ENCODE measurements around the gene EYS.
"Not testable (repeated sequence)": the region's sequence is repeated elsewhere in the genome, so short reads cannot be mapped to it uniquely, and the experiment has no call there.

Gene EYS

DNA sequence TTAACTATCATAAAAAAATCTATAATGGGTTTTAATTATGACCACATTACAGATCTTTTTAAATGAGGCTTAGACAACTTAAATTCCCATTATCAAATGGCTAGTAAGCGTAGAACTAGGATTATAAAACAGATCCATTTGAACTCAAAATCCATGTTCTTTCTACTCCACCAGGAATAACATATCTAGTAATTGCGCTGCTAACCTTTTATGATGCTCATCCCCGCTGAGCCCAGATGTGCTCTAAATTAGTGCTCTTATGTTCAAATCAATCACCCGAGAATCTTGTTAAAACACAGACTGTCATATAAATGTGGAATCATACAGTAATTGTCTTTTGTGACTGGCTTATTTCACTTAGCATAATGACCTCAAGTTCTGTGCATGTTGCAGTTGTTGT is 1168.3 kb downstream of the EYS start:
- DNase-seq = no peak

GRCh38 chr6:64527899-64528298 is 1179.1 kb downstream of the EYS start:
- DNase-seq = no peak

DNA sequence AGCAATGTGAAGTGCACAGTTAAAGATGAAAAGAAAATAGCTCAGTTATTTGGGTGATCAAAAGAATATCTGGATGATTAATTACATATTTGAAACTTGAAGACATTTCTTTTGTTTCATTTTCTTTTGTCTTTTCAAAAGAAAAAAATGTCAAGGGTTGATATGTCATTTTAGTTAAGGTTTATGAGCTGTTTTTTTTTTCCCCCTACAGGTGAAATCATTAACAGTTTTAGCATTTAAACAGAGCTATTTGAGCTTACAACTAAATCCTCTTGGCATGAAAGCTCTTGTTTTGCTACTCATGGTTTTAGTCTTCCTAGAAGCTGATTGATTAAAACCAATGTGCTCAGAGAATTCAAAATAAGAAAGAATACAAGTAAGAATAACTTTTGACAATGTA is 1184.2 kb downstream of the EYS start:
- no peak for DNase-seq

- no peak for DNase-seq
These were observed 1187.0 kb downstream of the EYS start for GRCh38 chr6:64520050-64520449.

- no peak for DNase-seq
These were observed 1190.6 kb downstream of the EYS start for GRCh38 chr6:64516393-64516792.

- DNase-seq = no peak
These were observed 1199.4 kb downstream of the EYS start for GRCh38 chr6:64507661-64508060.

DNA sequence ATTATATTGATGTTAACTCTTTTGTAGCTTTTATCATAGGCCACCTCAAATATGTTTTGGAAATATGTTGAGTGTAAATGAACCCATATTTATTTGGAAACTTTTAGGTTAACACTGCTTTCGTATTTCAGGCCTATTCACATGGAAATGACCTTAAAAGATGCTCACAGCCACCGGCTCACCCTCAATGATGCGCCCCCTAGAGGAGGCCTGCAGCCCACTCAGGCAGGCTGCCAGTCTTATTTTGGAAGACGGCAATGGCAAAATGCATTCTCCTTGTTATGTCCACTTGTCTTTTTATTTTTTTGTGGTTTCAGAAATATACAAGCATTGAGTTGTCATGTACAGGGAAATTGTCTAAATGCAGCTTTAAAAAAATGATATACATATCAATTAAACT is 1201.7 kb downstream of the EYS start:
- no peak for DNase-seq

DNA sequence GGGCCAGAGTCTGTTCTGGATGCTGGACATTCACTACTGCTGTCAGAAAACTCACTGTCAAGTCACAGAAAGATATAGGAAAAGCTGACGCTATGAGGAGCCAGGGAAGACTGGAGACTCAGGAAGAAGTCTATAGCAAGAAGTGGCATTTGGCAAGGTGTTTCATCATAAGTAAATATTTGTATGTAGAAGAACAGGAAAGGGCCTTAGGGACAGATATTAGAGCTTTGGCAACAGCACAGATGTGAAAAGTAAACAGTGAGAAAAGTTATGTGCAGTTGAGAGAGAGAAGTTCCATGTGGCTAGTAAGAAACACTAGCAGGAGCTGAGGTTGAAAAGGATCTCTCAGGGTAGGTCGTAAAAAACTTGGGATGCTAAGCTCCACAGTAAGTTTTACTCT is 1202.5 kb downstream of the EYS start:
- DNase-seq = no peak

- DNase-seq = no peak
These were observed 1204.2 kb downstream of the EYS start for GRCh38 chr6:64502801-64503200.

DNA sequence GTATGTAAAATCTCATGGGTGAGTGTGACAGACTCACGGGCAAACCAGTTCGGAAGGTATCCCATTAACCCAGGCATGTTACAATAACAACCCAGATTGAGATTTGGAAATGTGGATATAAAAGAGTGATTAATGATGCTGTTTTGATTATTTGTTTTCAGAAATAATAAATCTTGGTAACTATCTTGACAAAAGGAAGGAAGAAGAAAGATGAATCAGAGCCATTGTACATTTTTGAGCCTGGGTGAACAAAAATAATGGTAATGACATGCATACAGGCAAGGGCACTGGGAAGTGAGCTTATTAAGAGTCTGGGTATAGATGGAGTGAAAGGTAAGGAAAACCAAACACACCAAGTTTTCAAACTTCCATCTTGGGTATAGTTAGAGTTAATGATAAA is 1209.4 kb downstream of the EYS start:
- no peak for DNase-seq

- DNase-seq = no peak
These were observed 1217.3 kb downstream of the EYS start for GRCh38 chr6:64489763-64490162.

DNA sequence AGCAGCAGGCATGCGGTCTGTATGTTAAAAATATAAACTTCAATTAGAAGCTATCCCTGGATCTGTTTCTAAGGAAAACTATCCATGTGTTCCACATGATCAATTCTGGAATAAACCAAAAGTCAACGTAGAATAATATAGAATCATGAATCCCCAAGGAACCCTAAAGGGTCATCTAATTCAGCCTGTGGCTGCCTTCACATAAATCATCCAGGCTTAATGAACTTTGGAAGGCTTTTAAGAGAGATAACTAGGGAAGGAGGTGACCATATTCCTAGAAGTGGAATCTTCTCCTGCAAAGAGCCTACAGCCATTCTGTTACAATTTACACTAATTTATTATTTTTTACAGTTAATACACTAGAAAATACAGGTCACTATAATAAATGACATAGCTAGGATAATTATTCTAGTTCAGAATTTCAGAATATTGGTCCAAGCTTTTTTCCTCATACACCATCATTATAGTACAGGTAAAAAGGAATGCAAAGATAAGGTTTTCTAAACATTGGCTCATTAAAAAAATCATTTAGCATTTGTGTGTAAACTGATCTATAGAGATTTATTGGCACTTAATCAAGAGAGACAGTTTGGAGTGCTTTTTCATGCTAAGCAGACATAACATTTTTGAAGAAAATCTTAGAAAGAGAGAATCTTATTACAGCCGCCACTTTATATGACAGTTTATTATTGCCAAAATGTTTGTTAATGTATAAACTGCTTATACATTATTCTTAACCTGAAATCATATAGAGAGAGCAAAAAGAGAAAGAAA is 1220.3 kb downstream of the EYS start:
- DNase-seq = no peak

GRCh38 chr6:64483956-64484499 is 1223.0 kb downstream of the EYS start:
- DNase-seq = no peak

DNA sequence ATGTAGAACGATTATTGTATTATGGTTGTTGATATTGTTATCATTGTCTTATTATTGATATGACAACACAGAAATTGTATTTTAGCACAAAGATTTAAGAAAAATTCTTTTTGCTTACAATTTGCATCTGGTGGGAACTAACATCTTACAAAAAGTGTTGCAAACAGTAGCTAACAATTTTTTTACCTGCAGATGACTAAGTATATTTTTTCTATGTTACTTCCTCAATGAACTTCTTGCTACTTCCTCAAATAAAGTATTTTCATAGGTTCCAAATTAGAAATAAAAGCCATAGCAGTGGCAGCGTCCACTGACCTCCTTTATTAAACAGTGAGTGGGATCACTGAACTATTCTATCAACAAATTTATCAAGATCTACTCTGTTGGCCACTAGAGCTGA is 1224.4 kb downstream of the EYS start:
- DNase-seq = no peak

DNA sequence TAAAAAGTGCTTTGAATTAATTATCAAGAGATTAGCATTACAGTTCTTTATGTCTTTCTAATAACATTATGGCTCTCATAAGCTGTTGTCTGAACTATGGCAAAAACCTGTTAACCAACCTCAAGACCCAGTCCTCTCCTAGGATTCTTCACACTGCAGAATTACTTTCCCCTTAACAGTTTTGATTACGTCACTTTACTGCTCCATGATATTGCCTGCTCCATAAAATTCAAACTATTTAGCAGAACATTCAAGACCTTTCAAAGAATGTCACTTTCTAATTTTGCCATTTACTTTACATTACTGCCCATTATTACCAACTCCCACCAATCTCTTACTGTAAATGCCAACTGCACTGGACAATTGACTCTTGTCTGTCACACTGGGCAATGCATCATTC is 1227.9 kb downstream of the EYS start:
- DNase-seq = no peak

DNA sequence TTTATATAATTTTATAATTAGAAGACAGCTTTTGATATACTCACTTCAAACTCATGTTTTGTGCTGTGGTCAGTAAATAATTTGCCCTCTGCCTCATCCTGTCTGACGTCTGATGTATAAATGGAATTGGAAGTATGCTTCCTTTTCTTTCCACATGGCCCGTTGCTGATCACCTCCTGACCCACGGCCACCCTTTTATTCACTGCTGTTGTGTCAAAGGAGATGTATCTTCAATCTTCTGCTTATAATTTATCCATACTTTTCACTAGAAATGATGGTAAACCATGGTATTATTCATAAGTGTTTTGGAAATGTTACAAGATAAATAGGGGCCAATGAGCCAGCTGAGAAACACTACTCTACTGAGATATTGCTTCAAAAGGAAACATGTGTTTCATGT is 1229.6 kb downstream of the EYS start:
- DNase-seq = no peak

DNA sequence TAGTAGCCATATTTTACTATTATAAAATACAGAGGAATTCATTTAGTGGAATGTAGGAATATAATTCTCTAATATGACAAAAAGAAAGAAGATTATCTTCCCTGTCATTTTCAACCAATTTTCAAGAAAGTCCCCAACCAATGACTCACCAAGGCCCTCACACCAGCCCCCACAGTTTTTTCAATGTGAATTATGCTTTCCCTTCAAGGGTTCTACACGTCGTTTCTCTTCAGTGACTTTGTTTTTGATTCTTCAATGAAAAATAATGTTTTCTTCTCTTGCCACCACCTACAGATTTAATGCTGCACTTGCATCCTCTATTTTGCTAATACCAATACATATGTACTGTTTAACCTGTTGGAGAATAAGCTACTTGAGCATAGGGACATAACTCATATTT is 1230.1 kb downstream of the EYS start:
- no peak for DNase-seq

DNA sequence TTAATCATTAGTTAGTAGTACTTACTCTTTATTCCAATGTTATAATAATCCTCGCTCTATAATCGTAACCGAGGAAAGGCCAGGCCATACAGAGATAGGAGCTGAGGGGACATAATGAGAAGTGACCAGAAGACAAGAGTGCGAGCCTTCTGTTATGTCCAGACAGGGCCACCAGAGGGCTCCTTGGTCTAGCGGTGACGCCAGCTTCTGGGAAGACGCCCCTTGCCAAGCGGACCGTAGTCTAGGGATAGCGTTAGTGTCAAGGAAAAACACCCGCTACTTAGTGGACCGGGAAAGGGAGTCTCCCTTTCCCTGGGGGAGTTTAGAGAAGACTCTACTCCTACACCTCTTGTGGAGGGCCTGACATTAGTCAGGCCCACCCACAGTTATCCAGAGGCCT is 1237.6 kb downstream of the EYS start:
- DNase-seq = not testable (repeated sequence)

DNA sequence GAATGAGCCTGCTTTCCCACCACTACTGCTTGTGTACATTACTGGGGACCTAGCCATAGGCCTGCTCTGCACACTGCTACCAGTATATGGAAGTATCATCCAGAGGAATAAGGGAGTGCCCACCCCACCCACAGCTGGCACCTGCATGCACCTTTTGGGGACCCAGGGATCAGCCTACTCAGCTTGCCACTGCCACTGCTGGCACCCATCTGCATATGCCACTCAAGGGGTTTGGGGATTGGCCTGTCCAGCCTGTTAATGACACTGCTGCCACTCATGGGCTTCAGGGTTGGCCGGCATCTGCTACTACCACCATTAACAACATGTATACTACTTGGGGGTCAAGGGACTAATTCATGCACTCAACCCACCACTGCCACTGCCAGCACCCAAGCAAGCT is 1239.4 kb downstream of the EYS start:
- DNase-seq = no peak

- no peak for DNase-seq
These were observed 1247.5 kb downstream of the EYS start for GRCh38 chr6:64459411-64459944.

DNA sequence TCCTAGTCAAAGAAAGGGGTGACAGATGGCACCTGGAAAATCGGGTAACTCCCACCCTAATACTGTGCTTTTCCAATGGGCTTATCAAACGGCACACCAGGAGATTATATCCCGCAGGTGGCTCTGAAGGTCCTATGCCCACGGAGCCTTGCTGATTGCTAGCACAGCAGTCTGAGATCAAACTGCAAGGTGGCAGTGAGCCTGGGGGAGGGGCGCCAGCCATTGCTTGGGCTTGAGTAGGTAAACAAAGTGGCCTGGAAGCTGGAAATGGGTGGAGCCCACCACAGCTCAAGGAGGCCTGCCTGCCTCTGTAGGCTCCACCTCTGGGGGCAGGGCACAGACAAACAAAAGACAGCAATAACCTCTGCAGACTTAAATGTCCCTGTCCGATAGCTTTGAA is 1258.9 kb downstream of the EYS start:
- DNase-seq = not testable (repeated sequence)

DNA sequence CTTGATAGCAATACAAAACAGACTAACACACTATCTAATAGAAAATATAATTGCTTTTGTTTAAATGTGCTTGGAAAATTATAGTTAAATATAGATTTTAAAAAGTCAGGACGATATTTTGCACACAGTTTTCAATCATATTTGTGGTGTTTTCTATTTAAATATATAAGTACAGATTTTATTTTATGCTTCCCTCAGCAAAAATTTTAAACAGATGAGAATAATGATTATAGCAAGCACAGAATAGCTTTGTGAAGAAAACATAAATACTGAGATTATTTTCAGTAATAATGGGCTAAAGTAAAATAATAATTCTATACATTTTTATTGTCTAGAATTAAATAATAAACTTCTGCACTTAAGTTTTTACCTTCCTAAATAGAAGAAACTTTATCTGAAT is 1262.0 kb downstream of the EYS start:
- no peak for DNase-seq

GRCh38 chr6:64439274-64439673 is 1267.8 kb downstream of the EYS start:
- no peak for DNase-seq

- no peak for DNase-seq
These were observed 1269.0 kb downstream of the EYS start for GRCh38 chr6:64437996-64438395.

DNA sequence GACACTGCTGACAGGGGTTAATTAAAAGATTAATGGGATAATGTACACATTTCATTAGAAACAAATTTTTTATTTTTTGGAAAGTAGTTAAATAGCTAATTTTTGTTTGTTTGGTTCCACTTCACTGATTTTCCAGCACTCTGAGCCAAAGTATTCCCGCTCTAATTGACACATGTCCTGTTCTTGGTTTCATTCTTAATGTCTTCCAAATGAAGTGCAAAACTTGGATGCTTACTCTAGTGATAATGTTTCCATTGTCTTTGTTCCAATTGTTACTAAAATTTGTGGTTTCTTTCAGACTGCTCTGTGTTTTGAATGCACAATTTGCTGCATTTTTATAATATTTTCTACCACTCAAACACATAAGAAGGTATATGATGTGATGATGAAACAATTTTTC is 1277.1 kb downstream of the EYS start:
- DNase-seq = no peak

Measured in NCI-H187 treated with DMSO at 0.1 percent for 48 hours (cell line).